ENCODE data around the gene INHBC.
"Not testable (repeated sequence)": the region's sequence is repeated elsewhere in the genome, so short reads cannot be mapped to it uniquely, and the experiment has no call there.

Gene INHBC

GRCh38 chr12:57488402-57489156 is 54.0 kb downstream of the INHBC start:
- DNase-seq = no peak

DNA sequence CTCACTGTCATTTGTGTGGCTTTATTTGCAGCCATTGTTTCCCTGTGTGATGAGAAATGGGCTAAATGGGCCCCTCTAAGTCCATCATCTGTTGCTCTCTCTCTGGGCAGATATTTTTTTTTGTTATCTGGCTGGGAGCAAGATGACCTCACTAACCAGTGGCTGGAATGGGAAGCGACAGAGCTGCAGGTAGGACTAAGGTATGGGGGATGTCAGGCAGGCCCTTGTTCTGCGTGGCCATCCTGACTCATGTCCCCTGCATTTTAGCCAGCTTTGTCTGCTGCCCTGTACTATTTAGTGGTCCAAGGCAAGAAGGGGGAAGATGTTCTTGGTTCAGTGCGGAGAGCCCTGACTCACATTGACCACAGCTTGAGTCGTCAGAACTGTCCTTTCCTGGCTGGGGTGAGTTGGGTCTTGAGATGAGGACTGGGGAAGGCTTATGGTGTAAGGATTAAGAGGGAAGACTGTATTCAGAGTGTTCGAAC is 54.6 kb downstream of the INHBC start:
- DNase-seq = no peak

DNA sequence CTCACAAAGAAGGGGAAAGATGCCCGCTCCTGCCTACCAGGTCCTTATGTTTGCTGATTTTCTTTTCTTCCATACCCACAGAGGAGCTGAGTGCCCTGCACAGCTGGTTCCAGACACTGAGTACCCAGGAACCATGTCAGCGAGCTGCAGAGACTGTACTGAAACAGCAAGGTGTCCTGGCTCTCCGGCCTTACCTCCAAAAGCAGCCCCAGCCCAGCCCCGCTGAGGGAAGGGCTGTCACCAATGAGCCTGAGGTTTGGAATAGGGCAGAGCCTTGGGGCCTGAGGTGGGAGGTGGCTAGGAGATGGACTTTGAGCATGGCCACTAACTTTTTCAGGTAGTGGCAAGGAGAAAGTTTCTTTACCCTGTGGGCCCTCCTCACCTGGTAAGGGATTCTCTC is 55.5 kb downstream of the INHBC start:
- no peak for DNase-seq

GRCh38 chr12:57491393-57492280 is 57.1 kb downstream of the INHBC start:
- no peak for DNase-seq

DNA sequence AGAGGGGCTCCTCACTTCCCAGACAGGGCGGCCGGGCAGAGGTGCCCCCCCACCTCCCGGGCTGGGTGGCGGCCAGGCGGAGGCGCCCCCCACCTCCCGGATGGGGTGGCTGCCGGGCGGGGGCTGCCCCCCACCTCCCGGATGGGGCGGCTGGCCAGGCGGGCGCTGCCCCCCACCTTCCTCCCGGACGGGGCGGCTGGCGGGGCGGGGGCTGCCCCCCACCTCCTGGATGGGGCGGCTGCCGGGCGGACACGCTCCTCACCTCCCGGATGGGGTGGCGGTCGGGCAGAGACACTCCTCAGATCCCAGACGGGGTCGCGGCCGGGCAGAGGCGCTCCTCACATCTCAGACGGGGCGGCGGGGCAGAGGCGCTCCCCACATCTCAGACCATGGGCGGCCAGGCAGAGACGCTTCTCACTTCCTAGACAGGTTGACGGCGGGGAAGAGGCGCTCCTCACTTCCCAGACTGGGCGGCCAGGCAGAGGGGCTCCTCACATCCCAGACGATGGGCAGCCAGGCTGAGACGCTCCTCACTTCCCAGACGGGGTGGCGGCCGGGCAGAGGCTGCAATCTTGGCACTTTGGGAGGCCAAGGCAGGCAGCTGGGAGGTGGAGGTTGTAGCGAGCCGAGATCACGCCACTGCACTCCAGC is 60.6 kb downstream of the INHBC start:
- DNase-seq = not testable (repeated sequence)

- no peak for DNase-seq
These were observed 62.2 kb downstream of the INHBC start for GRCh38 chr12:57496822-57497221.

GRCh38 chr12:57497223-57498131 is 62.9 kb downstream of the INHBC start:
- no peak for DNase-seq

- DNase-seq = no peak
These were observed 63.5 kb downstream of the INHBC start for GRCh38 chr12:57498132-57498502.

GRCh38 chr12:57498571-57498970 is 64.0 kb downstream of the INHBC start:
- DNase-seq = no peak

DNA sequence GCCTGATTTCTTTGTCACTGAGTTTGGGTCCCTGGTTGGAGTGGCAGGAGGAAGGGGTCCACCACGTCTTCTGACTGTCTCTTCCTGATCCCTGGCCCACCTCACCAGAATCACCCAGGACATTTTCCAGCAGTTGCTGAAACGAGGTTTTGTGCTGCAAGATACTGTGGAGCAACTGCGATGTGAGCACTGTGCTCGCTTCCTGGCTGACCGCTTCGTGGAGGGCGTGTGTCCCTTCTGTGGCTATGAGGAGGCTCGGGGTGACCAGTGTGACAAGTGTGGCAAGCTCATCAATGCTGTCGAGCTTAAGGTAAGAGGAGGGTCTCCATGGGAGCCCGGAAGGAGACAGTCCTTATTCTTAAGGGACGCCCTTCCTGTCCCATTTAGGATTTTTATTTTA is 65.6 kb downstream of the INHBC start:
- DNase-seq = no peak

Data from activated naive CD4-positive, alpha-beta T cell (primary cell).